NCI-H82 (cell line): ENCODE results near the gene SOX14.

ENCODE experiments used
- DNase-seq: peaks from one replicate; lab custom pipeline; 2025; lab: John Stamatoyannopoulos, UW

SOX14 gene

DNA sequence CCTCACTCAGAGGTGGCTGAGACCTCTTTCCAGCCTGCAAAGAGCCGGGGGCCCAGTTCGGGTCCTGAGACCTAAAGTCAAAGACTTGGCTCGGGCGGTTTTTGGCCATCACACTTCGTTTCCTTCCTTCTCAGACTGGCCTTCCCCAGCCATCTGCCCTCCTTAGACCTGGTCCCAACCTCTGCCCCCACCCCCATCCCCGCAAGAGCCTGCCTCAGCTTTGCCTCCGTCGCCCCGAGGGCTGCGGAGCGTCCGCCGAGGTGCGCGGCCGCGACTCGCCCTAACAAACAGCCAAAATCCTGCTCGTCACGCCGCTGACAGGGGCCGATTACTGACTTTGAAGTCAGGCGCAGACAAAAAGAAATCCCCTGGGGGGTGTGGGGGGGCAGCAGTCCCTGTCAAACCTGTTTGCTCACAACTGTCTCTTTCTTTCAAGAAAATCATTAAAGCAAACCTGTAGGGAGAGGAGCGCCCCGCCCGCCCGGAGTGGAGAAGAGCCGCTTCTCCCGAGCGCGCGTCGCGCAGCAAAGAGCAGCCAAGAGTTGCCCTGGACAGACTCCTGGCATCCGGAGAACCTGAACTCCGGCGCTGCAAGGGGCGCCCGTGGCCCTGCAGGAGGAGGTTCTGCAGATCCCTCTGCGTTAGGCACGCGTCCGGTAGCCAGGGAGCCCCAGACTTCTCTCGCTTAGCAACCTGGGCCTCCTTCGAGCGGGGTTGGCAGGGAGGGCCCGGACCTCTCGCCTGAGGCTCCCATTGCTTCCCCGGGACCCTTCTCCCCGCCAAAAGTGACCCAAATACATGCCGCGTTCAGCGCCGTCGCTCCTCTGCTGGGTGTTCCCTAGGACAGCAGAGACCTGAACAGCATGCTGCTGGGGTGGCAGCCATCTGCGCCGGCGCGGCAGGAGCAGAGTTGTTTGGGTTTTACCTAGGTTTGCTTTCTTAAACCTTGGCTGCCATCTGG, 4.5 kb downstream of the SOX14 start:
- peak; percentile 46 for DNase-seq

DNA sequence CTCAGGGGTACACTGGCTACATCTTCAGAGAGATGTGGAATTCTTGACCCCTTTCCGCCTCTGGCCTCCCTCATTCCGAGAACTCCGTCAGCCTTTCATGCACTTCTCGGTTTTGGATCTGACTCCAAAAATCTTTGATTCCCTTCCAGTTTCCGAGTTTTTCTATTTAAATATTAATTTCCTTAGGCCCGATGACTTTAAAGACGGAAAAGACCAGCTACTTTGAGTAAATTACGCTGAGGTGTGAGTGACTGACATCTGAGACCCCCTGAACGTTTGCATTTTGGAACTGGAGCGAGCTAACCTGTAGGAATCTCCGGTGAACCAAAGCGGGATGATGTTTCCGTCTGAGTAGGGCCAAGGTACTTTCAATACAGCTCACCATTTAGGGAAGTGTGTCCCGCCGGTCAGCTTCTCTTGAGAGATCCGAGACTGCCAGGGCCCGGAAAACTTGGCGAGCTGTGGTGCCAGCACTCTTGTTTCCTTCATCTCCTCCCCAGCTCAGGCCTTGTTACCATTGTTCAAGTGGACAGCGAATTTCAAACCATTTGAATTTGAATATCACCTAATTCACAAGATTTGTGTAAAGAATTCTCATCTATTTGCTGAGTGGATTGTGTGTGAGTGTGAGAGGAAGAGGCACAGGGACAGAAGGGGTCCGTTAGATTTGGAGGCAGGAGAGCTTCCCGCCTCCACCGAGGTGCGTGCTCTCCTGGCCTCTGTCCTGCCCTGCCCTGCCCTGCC, 5.4 kb downstream of the SOX14 start:
- no peak for DNase-seq

DNA sequence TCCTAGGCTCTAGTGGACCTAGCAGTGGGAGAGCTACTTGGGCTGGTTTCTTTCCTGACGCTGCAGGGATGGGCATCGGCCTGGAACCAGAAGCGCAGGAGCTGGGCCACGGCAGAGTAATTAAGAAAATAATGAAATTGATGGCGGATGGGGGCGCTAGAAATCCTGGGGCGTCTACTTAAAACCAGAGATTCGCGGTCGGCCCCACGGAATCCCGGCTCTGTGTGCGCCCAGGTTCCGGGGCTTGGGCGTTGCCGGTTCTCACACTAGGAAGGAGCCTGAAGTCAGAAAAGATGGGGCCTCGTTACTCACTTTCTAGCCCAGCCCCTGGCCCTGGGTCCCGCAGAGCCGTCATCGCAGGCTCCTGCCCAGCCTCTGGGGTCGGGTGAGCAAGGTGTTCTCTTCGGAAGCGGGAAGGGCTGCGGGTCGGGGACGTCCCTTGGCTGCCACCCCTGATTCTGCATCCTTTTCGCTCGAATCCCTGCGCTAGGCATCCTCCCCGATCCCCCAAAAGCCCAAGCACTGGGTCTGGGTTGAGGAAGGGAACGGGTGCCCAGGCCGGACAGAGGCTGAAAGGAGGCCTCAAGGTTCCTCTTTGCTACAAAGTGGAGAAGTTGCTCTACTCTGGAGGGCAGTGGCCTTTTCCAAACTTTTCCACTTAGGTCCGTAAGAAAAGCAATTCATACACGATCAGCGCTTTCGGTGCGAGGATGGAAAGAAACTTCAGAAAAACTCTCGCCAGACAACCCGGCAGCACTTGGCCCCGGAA, 6.1 kb downstream of the SOX14 start:
- DNase-seq: no peak

DNA sequence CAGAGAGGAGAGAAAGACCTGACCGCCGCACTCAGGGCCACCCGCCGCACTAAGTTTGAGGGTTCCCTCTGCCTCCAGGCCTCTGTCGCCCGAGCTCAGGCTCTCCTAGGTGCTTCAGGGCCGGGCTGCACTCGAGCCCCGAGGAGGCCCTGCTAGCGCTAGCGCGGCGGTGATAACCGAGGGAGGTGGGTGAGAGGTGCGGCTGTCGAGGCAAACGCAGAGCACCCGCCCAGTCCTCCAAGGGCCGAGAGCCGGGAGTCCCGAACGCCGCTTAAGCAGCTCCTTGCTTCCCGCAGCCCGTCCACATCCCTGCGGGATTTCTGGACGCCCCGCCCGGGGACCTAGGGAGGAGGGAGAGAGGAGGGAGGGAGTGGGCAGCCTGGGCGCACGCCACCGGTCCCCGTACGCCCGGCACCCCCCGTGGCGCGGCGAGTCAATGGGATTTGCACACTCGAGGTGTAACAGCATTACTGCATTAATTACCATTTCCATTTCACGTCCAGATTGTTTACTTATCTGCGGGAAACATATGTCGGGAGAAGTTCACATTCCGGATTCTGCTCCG, 6.8 kb downstream of the SOX14 start:
- peak; percentile 78 for DNase-seq

DNA sequence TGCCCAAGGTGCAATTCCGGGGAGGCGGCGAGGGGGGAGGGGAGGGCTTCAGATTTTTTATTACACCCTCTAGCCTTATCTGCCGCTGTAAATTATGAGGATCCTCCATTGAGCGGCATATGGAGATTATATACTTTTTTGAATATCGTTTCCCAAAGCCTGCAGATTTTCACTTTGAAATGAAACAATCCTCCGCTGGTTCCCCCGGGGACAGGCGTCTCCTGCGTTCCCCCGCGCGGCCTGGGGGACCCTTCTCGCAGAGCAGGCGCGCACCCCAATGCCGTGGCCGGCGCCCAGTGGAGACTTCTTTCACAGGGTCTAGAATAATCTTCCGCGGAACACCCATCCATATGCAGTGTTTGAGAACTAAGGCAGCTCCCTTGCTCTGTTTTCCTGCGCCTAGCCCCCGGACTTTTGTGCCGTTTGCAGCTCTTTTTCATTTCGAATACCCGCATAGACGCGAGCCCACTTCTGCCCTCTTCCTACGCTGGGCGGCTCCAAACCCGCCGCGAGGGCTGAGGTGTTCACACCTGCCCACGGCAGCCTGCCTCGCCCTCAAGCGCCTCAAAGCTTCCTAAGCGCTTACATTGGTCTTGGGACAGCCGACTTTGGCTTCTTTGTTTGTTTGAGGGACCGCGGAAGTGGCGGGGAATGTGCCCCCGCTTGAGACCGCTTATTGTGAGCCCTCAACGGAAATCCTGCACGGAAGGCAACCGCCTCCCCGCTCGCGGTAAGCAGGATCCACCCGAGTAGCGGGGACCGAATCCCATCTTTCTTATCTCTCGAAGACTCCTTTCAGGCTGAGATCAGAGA, 7.5 kb downstream of the SOX14 start:
- DNase-seq: peak; percentile 53

DNA sequence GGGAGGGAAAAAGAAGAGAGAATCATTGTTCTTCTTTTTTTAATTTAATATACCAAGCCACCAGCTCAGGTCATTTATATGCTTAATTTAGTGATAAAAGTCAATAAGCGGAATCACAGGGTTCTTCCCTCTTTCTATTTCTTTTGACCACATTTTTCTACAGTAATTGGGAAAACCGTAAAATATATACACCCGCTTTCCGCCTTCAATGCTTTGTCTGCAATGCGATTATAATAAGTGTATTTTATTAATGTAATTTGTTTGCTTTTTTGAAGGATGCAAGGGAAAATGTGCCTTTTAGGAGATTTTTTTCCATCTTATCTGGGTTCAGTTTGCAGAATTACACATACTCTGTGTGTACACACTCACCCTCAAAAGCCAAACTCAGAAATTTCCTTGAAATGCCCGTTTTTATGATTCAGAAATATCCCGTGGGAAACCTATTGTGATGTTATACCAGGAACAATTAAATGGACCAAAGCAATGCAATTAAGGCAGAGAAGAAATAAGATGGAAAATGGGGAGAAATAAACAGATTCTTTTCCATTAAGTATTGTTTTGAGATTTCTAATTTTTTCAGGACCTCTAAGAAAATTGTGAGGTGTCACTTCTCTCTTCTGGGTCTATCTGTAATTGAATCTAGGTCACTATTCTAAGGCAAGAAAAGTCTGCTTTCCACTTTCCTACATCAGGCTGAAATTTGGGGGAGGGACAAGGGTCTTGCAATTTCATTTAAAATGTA, 8.3 kb downstream of the SOX14 start:
- DNase-seq: no peak

DNA sequence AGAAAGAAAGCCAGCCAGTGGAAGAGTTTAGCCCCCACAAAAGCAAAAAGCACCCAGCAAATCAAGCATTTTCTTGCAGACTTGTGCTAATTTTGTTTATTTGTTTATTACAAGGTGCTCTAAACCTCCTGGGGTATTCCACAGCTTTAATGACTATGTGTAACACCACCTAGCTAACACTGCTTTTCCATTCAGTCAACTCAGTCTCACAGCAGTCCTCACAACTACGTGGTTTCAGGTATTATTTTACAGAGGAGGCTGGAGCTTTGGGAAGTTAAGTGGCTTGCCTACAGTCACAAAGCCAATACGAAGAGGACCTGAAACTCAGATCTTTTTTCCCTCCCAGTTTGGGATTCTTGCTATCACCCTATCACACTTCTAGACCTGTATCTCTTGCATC, 14.8 kb downstream of the SOX14 start:
- DNase-seq: peak; percentile 28

DNA sequence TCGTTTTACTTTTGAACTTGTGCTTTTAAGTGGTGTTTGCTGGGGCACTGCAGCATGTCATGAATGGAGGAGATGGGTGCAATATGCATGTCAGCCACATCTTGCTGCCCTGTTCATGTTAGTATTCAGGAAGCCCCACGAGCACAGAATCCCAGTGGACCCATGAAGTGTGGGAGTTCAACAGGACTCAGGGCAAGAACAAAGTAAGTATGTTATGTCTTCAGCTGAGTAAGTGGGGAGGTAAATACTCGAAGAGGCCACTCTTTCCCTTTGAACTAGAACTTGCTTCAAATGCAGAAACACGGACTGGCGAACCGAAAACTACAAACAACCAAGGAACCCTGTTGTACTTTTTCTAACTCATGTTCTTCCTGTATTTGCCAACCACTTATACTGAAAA, 23.4 kb downstream of the SOX14 start:
- DNase-seq: no peak

DNA sequence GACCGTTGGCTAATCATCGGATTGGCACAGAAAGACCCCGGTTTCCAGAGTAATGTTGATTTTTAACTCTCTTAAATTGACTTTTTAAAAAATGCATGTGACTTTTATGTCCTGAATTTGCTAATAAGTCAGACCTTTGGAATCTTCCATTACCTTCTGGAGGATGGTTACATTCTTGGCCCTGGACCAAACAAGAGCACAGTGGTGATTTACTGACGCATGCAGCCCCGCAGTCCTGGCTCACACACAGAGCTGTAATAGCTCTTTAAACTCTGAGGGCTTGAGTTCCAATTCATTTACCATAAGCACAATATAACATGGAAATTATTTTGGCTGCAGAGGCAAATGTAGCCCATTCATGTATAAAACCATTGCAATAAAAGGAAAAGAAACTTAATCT, 25.1 kb downstream of the SOX14 start:
- DNase-seq: no peak

DNA sequence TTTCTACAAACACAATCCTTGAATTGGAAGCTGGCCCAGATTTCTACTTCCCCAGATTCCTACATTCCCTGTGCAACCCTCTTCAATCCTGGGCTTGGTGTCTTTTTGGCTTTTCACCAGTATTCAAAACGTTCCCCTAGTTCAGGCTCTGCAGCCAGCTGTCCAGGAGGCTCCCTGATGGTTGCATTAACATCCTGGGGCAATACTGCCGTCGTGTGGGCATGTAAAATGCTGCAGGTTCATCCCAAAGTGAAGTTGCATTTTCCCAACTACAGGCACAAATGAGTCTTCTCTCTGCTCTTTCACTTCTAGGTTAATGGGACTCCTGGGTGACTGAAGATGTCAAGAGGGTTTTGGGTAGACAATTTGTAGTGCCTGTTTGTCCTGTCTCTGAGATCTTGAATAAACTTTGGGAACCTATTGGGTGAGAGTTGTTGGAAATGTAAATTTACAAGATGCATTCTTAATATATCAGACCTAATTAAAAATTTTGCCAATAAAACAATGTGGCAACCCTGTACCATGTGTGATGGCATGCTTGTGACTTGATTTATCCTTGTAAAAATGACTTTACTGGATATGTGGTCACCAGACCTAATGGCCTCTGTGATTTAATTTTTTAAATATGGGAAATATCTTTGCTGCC, 28.6 kb downstream of the SOX14 start:
- peak; percentile 82 for DNase-seq

DNA sequence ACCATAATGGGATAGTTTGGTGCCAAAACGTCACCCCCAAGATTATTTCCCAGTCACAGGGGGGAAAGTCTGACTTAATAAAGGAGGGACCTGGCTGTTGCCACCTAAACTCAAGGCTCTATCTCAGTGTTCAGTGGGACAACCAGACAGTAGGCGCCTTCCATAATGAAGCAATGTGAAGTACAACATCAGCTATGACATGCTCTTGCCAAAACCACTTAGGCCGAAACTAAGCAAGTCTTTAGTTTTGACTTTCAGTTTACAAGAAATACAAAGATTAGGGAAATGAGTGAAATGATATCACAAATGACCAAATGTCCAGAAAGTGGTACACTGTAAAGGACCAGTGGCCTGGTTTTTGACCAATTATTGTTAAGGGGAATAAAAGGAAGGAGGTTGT, 32.9 kb downstream of the SOX14 start:
- no peak for DNase-seq

DNA sequence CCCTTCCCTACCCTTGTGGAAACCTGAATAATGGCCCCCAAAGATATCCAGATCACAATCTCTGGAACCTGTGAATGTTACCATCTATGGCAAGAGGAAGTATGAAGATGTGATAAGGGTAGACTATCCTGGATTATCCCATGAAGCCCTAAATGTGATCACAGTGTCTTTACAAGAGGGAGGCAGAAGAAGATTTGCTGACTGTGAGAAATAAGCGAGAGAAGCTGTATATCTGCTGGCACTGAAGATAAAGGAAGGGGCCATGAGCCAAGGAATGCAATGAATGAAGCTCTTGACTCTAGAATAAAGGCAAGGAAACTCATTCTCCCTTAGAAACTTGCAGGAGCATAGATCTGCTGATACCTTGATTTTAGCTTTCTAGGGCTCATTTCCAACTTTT, 39.1 kb downstream of the SOX14 start:
- DNase-seq: no peak

DNA sequence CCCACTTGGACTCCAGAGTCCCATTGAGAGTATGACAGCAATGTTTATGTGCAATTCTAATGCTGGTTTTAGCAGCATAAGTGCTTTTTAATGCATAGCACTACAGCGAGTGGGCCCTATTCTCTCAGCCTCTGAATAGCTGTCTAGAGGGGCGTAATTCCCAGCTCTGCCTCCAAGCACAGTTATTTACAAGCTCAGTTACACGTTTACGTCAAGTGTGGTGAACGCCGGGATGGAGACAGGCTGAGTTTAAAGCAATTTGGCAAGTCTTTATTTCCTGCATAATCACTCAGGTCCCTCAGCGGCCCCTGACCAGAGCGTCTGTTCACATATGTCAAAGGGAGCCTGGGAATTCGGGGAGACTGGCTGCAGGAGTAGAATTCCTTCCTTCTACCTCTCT, 43.9 kb downstream of the SOX14 start:
- peak; percentile 16 for DNase-seq

DNA sequence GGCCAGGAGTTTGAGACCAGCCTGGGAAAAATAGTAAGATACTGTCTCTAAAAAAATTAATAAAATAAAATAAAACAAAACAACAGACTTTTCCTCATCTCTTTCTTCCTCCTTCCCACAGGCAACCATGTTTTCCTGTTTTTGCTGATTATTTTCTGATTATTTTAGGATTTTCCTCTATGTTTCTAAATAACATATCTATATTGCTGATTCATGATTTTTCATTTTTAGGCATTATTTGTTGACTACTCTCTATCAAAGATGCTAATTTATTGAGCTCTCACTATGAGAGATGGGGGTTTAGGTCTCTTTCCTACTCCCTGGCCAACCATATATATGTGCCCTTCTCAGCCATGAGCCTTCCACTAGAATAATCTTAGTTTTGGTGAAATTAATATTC, 45.4 kb downstream of the SOX14 start:
- no peak for DNase-seq

DNA sequence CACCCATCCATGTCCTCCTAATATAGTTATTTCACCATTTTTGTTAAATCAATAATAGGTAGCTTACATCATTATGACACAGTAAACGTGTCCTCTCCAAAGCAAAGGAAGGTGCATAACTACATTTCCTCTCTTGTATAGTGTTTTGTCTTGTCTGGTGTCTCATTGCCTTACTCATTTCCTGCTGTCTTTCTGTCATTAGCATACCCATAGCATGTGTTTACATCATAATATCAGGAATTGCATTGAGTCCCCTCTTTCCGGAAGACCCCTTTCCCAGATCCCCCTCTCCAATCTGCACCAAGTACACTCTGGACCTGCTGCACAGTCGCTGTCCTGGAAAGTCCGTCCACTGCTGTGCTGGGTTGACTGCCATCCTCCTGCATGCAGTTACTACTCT, 47.9 kb downstream of the SOX14 start:
- no peak for DNase-seq

DNA sequence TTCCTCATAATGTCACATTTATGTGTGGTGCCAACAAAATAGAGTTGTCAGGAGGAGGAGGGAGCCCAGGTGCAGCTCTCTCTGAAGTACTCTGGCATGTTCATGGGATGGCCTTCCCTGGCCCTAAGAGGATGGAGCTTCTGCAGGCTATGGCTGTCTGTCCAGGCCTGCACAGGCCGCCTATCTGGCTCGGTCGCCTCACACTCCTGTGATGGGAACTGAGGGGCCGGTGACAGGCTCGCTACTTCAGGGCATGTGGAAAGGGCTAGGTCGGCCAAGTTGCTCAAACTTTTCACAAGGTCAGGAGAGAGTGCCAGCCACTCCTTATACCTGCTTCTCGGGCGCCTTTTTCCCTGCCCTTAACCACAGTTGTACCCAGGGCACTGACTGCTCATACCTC, 51.1 kb downstream of the SOX14 start:
- DNase-seq: no peak
